ENCODE results near the gene ST7. TPM values are rescaled to one million over a fixed set of nuclear protein-coding genes. Genes with fewer than 3 reads are reported as not detected.

The ST7 gene
- total RNA-seq, 1 experiment from 2014 or later, result 19.6 TPM

- BruUV-seq (replicated peaks), result no TSS peak
- H3K4me3 ChIP-seq (ENCODE audit: low read depth in 2 of 2, low read length in 2 of 2), result no peak overlapping the region
- TF ChIP-seq POLR2AphosphoS5 (IDR thresholded peaks at IDR 0.05; ENCODE audit: low read depth, low read length), result no peak
- TF ChIP-seq REST (IDR thresholded peaks at IDR 0.05; ENCODE audit: insufficient read depth in 1 of 2, low read depth in 2 of 2, low read length in 1 of 2), result no peak
- TF ChIP-seq TCF7L2 (IDR thresholded peaks at IDR 0.05; ENCODE audit: low read depth, low read length), result no peak
- TF ChIP-seq, protein P1, sequence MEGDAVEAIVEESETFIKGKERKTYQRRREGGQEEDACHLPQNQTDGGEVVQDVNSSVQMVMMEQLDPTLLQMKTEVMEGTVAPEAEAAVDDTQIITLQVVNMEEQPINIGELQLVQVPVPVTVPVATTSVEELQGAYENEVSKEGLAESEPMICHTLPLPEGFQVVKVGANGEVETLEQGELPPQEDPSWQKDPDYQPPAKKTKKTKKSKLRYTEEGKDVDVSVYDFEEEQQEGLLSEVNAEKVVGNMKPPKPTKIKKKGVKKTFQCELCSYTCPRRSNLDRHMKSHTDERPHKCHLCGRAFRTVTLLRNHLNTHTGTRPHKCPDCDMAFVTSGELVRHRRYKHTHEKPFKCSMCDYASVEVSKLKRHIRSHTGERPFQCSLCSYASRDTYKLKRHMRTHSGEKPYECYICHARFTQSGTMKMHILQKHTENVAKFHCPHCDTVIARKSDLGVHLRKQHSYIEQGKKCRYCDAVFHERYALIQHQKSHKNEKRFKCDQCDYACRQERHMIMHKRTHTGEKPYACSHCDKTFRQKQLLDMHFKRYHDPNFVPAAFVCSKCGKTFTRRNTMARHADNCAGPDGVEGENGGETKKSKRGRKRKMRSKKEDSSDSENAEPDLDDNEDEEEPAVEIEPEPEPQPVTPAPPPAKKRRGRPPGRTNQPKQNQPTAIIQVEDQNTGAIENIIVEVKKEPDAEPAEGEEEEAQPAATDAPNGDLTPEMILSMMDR (IDR thresholded peaks at IDR 0.05), result no peak
- TF ChIP-seq SIN3A (IDR thresholded peaks at IDR 0.05; ENCODE audit: borderline replicate concordance, insufficient read depth, low read depth, low read length), result no peak
- ATAC-seq (no peak), DNase-seq (ENCODE audit: low read depth, low spot score) (no peak)
- no peaks in the 10 kb centered on the region for H3K36me3 ChIP-seq (ENCODE audit: control insufficient read depth, insufficient read depth, low read length)
- intact Hi-C loops (cut with micrococcal nuclease; ENCODE audit: unreplicated experiment) (no loop called here), in situ Hi-C loops (cut with HindIII; ENCODE audit: low pct_unique_long_range_greater_than_20kb, low sequenced_read_pairs) (no loop called here)
- H3K9me3 ChIP-seq (ENCODE audit: control insufficient read depth, insufficient read depth, low read depth, low read length), result no peaks in the 10 kb centered on the region
- H3K4me1 ChIP-seq (ENCODE audit: control insufficient read depth, insufficient read depth, low read length), result no peaks in the 10 kb centered on the region
- CTCF ChIA-PET, result no interaction called here
- H3K27ac ChIP-seq (ENCODE audit: low read length), result no peak overlapping the region
- POLR2A ChIA-PET, result interaction anchor here (0.7 kb wide), 1 partner anchor 301 kb away, joined by 6 read pairs; no protein-coding TSS in a partner anchor
- H3K27me3 ChIP-seq (ENCODE audit: control insufficient read depth, insufficient read depth, low read length), result no peaks in the 10 kb centered on the region
Observed at GRCh38 chr7:117035465-117035862, 82.2 kb downstream of the ST7 start.

GRCh38 chr7:117036053-117036669 is 82.9 kb downstream of the ST7 start:
- ChIA-PET CTCF (no interaction called here), POLR2A (interaction anchor here (0.6 kb wide), 1 partner anchor 101 kb away, joined by 5 read pairs; no protein-coding TSS in a partner anchor)
- no peaks in the 10 kb centered on the region for H3K4me1 ChIP-seq (ENCODE audit: control insufficient read depth, insufficient read depth, low read length)
- in situ Hi-C loops (cut with HindIII; ENCODE audit: low pct_unique_long_range_greater_than_20kb, low sequenced_read_pairs), result no loop called here
- BruUV-seq (replicated peaks), result no TSS peak
- DNase-seq (ENCODE audit: low read depth, low spot score) (no peak), ATAC-seq (no peak)
- intact Hi-C loops (cut with micrococcal nuclease; ENCODE audit: unreplicated experiment), result no loop called here
- H3K9me3 ChIP-seq (ENCODE audit: control insufficient read depth, insufficient read depth, low read depth, low read length), result no peaks in the 10 kb centered on the region
- no peaks in the 10 kb centered on the region for H3K27me3 ChIP-seq (ENCODE audit: control insufficient read depth, insufficient read depth, low read length)
- no peak overlapping the region for H3K27ac ChIP-seq (ENCODE audit: low read length)
- TF ChIP-seq TCF7L2 (IDR thresholded peaks at IDR 0.05; ENCODE audit: low read depth, low read length) (no peak), POLR2AphosphoS5 (IDR thresholded peaks at IDR 0.05; ENCODE audit: low read depth, low read length) (no peak), REST (IDR thresholded peaks at IDR 0.05; ENCODE audit: insufficient read depth in 1 of 2, low read depth in 2 of 2, low read length in 1 of 2) (no peak), SIN3A (IDR thresholded peaks at IDR 0.05; ENCODE audit: borderline replicate concordance, insufficient read depth, low read depth, low read length) (no peak)
- TF ChIP-seq, protein P1 (IDR thresholded peaks at IDR 0.05), result no peak
- H3K36me3 ChIP-seq (ENCODE audit: control insufficient read depth, insufficient read depth, low read length), result no peaks in the 10 kb centered on the region
- no peak overlapping the region for H3K4me3 ChIP-seq (ENCODE audit: low read depth in 2 of 2, low read length in 2 of 2)

Measured in Panc1 (cell line).